T-helper 1 cell treated with Interleukin-12 subunit alpha and Interleukin-12 subunit beta and Interleukin-4 antibody, amounts not matched to agents 30 μg/mL and 1 μg/mL, for 36 hours (primary cell): ENCODE data around the gene PRX.

Experiments used
- H3K27ac Mint-ChIP-seq: one replicate; pipeline ENCODE4 v1.8.0; 2021; ENCODE audit warnings: mild to moderate bottlenecking, mixed read lengths
- H3K27me3 Mint-ChIP-seq: one replicate; pipeline ENCODE4 v1.8.0; 2021; ENCODE audit warnings: low read depth, mixed read lengths
- H3K36me3 Mint-ChIP-seq: one replicate; pipeline ENCODE4 v1.8.0; 2021; ENCODE audit warnings: low read depth, mixed read lengths
- H3K4me1 Mint-ChIP-seq: one replicate; pipeline ENCODE4 v1.8.0; 2021; ENCODE audit warnings: low read depth, mixed read lengths
- H3K4me3 Mint-ChIP-seq: one replicate; pipeline ENCODE4 v1.8.0; 2021; ENCODE audit warnings: mild to moderate bottlenecking, moderate library complexity, mixed read lengths
- H3K9me3 Mint-ChIP-seq: one replicate; pipeline ENCODE4 v1.8.0; 2021; ENCODE audit warnings: mixed read lengths

The PRX gene

DNA sequence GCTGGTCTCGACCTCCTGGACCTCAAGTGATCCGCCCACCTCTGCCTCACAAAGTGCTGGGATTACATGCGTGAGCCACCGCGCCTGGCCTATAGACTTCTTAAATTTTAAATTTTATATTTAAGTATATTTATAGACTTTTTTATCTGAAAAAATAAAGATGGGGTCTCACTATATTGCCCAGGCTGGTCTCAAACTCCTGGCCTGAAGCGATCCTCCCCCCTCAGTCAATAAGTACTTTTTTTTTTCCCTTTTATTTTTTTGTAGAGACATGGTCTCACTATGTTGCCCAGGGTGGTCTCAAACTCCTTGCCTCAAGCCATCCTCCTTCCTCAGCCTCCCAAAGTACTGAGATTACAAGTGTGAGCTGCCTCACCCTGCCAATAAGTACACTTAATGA, 10.8 kb upstream of the PRX start:
- no peak overlapping the region for H3K27ac Mint-ChIP-seq

GRCh38 chr19:40422748-40423566, 9.8 kb upstream of the PRX start:
- Mint-ChIP-seq H3K27ac (peak overlapping the region; percentile 91), H3K4me1 (peaks cover 31% of the 10 kb centered on the region), H3K4me3 (no peak overlapping the region), H3K9me3 (no peaks in the 10 kb centered on the region), H3K36me3 (peaks cover 10% of the 10 kb centered on the region), H3K27me3 (no peaks in the 10 kb centered on the region)

More for the DNA sequence above, 10.8 kb upstream of the PRX start:
- H3K4me3 Mint-ChIP-seq = peak overlapping the region; percentile 59
- peaks cover 24% of the 10 kb centered on the region for H3K4me1 Mint-ChIP-seq
- H3K9me3 Mint-ChIP-seq = no peaks in the 10 kb centered on the region
- no peaks in the 10 kb centered on the region for H3K27me3 Mint-ChIP-seq
- peaks cover 10% of the 10 kb centered on the region for H3K36me3 Mint-ChIP-seq

- Mint-ChIP-seq H3K9me3 (no peaks in the 10 kb centered on the region), H3K27ac (peak overlapping the region; percentile 91), H3K4me1 (peaks cover 38% of the 10 kb centered on the region), H3K36me3 (peaks cover 10% of the 10 kb centered on the region), H3K4me3 (peak overlapping the region; percentile 74), H3K27me3 (no peaks in the 10 kb centered on the region)
Observed at GRCh38 chr19:40421993-40422747, 9.0 kb upstream of the PRX start.

- H3K4me3 Mint-ChIP-seq = peak overlapping the region; percentile 74
- H3K9me3 Mint-ChIP-seq = no peaks in the 10 kb centered on the region
- H3K27ac Mint-ChIP-seq = peak overlapping the region; percentile 91
- peaks cover 10% of the 10 kb centered on the region for H3K36me3 Mint-ChIP-seq
- H3K4me1 Mint-ChIP-seq = peaks cover 43% of the 10 kb centered on the region
- no peaks in the 10 kb centered on the region for H3K27me3 Mint-ChIP-seq
Observed at GRCh38 chr19:40420766-40421765, 7.9 kb upstream of the PRX start.

GRCh38 chr19:40420451-40420765, 7.2 kb upstream of the PRX start:
- peaks cover 10% of the 10 kb centered on the region for H3K36me3 Mint-ChIP-seq
- no peaks in the 10 kb centered on the region for H3K9me3 Mint-ChIP-seq
- H3K27ac Mint-ChIP-seq = peak overlapping the region; percentile 91
- peaks cover 47% of the 10 kb centered on the region for H3K4me1 Mint-ChIP-seq
- H3K27me3 Mint-ChIP-seq = no peaks in the 10 kb centered on the region
- H3K4me3 Mint-ChIP-seq = peak overlapping the region; percentile 74

- H3K4me3 Mint-ChIP-seq = peak overlapping the region; percentile 62
- H3K36me3 Mint-ChIP-seq = peaks cover 10% of the 10 kb centered on the region
- H3K9me3 Mint-ChIP-seq = no peaks in the 10 kb centered on the region
- H3K27me3 Mint-ChIP-seq = no peaks in the 10 kb centered on the region
- peaks cover 47% of the 10 kb centered on the region for H3K4me1 Mint-ChIP-seq
- peak overlapping the region; percentile 75 for H3K27ac Mint-ChIP-seq
Observed at GRCh38 chr19:40419780-40420179, 6.6 kb upstream of the PRX start.

DNA sequence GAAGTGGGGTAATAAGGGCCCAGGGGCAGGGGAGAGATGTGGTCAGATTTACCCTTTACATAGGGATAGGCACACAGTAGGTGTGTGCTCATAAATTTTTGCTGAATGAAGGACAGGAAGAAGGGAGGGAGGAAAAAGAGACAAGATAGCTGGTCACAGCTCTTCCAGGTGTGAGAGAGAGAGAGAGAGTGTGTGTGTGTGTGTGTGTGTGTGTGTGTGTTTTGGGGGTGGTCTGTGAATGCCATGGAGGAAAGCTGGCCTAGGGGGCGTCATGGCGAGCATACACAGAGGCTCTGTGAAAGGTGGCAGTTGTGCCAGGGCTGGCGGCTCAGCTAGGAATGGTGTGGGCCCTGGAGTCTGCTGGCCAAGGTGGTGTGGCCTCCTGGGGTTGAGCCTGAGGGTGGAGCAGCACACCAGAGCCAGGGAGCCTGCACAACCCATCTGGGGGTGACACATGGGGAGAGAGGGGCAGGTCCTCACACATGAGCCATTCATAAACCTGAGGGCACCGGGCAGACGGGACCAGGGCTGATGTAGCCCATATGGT, 6.0 kb upstream of the PRX start:
- Mint-ChIP-seq H3K4me1 (peaks cover 43% of the 10 kb centered on the region), H3K36me3 (peaks cover 6% of the 10 kb centered on the region), H3K27ac (peak overlapping the region; percentile 41), H3K4me3 (peak overlapping the region; percentile 36), H3K27me3 (no peaks in the 10 kb centered on the region), H3K9me3 (no peaks in the 10 kb centered on the region)

DNA sequence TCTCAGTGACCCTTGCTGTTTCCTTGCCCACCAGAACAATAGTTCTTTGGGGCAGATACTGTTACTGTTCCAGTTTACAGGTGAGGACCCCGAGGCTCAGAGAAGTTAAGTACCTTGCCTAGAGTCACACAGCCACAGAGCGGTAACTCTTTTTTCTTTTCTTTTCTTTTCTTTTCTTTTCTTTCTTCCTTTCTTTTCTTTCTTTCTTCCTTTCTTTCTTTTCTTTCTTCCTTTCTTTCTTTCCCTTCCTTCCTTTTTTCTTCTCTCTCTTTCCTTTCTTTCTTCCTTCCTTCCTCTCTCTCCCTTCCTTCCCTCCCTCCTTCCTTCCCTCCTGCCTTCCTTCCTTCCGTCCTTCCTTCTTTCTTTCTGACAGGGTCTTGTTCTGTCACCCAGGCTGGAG, 4.9 kb upstream of the PRX start:
- Mint-ChIP-seq H3K27ac (peak overlapping the region; percentile 38), H3K4me3 (no peak overlapping the region), H3K4me1 (peaks cover 44% of the 10 kb centered on the region), H3K27me3 (no peaks in the 10 kb centered on the region), H3K36me3 (peaks cover 6% of the 10 kb centered on the region), H3K9me3 (no peaks in the 10 kb centered on the region)

DNA sequence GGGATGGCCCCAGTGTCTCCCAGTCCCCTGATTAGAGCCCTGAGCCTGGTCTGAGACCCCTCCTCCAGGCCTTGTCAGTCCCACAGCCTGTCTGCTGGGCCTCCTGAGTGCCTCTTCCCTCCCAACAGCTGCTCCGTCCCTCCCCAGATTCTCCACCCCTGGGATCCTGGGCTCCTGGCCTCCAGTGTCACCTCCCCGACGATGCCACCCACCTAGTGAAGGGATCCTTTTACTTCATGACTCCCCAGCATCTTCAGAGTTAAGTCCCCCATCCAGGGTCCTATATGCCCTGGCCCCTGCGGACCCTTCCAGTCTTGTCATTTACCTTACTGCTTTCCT, 4.4 kb upstream of the PRX start:
- Mint-ChIP-seq H3K4me3 (no peak overlapping the region), H3K9me3 (no peaks in the 10 kb centered on the region), H3K4me1 (peaks cover 43% of the 10 kb centered on the region), H3K27me3 (no peaks in the 10 kb centered on the region), H3K27ac (peak overlapping the region; percentile 37), H3K36me3 (peaks cover 6% of the 10 kb centered on the region)

GRCh38 chr19:40416918-40417642, 3.9 kb upstream of the PRX start:
- Mint-ChIP-seq H3K36me3 (peaks cover under 1% of the 10 kb centered on the region), H3K4me3 (peak overlapping the region; percentile 6), H3K27me3 (no peaks in the 10 kb centered on the region), H3K4me1 (peaks cover 38% of the 10 kb centered on the region), H3K27ac (peak overlapping the region; percentile 71), H3K9me3 (no peaks in the 10 kb centered on the region)

GRCh38 chr19:40415768-40416167, 2.6 kb upstream of the PRX start:
- H3K36me3 Mint-ChIP-seq = no peaks in the 10 kb centered on the region
- H3K27ac Mint-ChIP-seq = peak overlapping the region; percentile 20
- peaks cover 33% of the 10 kb centered on the region for H3K4me1 Mint-ChIP-seq
- no peaks in the 10 kb centered on the region for H3K9me3 Mint-ChIP-seq
- H3K4me3 Mint-ChIP-seq = no peak overlapping the region
- H3K27me3 Mint-ChIP-seq = peaks cover 2% of the 10 kb centered on the region

GRCh38 chr19:40414542-40415535, 1.7 kb upstream of the PRX start:
- Mint-ChIP-seq H3K9me3 (no peaks in the 10 kb centered on the region), H3K36me3 (no peaks in the 10 kb centered on the region), H3K4me3 (no peak overlapping the region), H3K4me1 (peaks cover 31% of the 10 kb centered on the region), H3K27me3 (peaks cover 2% of the 10 kb centered on the region), H3K27ac (no peak overlapping the region)

DNA sequence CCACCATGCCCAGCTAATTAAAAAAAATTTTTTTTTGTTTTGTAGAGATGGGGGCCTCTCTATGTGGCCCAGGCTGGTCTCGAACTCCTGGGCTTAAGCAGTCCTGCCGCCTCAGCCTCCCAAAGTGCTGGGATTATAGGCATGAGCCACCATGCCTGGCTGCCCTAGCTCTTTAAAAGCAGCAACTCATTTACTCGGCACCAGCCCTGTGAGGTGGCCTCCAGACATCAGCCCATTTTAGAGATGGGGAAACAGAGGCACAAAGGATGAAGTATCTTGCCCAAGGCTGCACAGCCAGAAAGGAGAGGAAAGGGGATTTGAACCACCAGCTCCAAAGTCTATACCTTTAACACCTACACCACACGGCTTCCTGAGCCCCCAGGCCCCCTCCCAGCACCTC, 312 bp downstream of the PRX start:
- H3K4me1 Mint-ChIP-seq = peaks cover 21% of the 10 kb centered on the region
- H3K4me3 Mint-ChIP-seq = no peak overlapping the region
- H3K27me3 Mint-ChIP-seq = peaks cover 2% of the 10 kb centered on the region
- H3K36me3 Mint-ChIP-seq = no peaks in the 10 kb centered on the region
- no peaks in the 10 kb centered on the region for H3K9me3 Mint-ChIP-seq
- no peak overlapping the region for H3K27ac Mint-ChIP-seq
